ENCODE measurements around the gene FBLN1.
A peak's percentile ranks its signal among the peaks of the same experiment; 100 is the strongest.
"Not testable (repeated sequence)": the region's sequence is repeated elsewhere in the genome, so short reads cannot be mapped to it uniquely, and the experiment has no call there.

FBLN1 gene

DNA sequence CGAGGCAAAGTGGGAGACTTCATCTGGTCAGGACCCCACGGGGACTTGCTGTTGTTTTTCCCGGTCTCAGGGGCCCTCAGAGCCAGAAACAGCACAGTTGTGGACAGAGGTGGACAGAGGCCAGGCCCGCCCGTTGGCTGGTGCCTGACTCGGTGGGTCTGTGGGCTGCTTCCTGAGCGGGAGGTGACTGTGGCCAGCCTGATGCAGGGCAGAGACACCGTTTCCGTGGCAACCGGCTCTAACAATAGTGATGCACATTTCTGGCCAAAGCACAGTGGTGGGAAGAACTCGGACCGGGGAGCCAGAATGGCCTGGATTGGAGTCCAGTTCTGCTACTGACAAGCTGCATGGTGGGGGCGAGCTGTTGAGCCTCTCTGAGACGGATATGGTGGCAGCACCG is 110.3 kb downstream of the FBLN1 start:
- no peak for DNase-seq (ENCODE audit: low read depth)

DNA sequence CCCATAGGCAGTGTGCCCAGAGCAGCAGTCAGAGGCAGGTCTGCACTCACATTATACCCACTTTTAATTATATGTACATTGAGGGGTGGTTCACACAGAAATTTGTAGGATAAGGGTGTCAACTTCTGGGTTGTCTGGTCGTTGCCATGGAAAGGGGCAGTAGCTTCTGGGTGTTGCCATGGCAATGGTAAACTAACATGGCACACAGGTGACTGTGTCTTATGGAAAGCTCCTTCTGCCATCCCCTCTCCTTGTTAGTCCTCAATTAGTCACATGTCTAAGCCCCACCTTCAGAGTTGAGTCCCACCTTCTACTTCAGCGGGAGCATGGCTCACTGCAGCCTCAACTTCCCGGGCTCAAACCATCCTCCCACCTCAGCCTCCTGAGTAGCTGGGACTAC is 112.7 kb downstream of the FBLN1 start:
- DNase-seq (ENCODE audit: low read depth) = no peak

DNA sequence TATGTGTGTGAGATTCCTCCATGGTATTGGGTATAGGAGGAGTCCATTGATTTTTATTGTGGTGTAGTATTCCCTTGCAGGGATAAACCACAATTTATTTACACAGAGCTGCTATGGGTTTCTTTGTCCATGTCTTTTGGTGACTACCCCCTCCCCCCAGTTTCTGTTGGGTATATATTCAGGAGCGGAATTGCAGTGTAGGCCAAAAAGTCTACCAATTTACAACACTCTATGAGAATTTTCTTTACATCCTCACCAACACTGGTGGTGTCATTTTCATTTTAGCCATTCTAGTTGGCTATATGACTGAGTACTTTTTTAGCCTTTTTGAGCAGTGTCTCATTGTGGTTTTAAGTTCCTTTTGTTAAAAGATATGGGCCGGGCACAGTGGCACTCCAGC is 113.7 kb downstream of the FBLN1 start:
- DNase-seq (ENCODE audit: low read depth) = no peak

DNA sequence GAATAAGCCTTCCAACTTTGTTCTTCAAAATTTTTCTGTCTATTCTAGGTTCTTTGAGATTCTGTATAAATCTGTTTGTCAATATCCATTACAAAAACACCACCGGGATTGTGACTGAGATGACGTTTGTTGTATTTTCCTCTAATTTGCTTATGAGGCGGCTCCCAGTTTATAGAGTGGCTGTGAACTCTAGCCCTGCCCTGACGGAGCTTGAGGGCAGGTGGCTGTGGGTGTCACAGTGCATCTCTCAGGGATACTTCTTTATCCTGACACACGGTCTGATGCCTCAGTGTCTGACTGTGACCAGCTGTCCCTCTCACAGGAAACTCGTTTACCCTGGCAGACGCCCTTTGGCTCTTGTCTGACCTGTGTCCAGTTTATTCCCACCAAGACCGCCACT is 115.3 kb downstream of the FBLN1 start:
- DNase-seq (ENCODE audit: low read depth) = no peak

DNA sequence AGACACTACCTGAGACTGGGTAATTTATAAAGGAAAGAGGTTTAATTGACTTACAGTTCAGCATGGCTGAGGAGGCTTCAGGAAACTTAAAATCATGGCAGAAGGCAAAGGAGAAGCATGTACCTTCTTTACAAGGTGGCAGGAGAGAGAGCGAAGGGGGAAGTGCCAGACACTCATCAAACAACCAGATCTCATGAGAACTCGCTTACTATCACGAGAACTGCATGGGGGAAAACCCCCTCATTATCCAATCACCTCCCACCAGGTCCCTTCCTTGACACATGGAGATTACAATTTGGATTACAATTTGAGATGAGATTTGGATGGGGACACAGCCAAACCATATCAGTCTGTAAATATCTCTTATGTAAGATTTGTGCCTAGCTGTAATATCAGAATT is 118.0 kb downstream of the FBLN1 start:
- DNase-seq (ENCODE audit: low read depth) = no peak

DNA sequence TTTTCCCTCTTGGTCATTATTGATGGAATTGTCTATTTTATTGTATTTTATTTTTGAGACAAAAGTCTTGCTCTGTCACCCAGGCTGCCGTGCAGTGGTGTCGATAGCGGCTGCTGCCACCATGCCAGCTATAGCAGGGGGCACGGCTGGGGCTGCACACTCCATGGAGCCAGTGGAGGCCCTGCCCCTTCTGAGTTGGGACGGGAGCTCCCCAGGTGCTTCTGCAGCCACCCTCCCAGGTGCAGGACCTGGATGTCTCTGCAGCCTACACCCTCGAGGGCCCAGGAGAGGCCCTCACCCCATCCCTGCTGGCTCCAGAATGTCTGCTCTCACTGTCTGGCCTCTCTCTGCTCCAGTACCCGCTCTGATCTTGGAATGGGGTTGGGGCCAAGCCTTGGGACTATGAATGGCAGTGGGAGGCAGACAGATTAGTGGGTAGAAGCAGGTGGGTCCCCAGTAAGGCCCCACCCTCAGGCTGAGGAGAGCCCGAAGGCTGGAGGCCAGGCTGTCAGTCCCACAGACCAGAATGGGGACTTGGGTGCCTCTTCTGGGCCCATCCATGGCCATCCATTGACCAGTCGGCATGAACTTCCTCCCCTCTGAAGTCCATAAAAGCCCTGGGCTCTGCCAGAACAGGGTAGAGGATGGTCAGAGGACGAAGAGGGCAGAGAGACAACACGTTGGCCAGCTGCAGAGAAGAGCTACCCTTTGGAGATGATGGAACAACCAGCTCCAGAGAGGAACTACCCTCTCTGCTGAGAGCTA is 119.3 kb downstream of the FBLN1 start:
- no peak for DNase-seq (ENCODE audit: low read depth)

DNA sequence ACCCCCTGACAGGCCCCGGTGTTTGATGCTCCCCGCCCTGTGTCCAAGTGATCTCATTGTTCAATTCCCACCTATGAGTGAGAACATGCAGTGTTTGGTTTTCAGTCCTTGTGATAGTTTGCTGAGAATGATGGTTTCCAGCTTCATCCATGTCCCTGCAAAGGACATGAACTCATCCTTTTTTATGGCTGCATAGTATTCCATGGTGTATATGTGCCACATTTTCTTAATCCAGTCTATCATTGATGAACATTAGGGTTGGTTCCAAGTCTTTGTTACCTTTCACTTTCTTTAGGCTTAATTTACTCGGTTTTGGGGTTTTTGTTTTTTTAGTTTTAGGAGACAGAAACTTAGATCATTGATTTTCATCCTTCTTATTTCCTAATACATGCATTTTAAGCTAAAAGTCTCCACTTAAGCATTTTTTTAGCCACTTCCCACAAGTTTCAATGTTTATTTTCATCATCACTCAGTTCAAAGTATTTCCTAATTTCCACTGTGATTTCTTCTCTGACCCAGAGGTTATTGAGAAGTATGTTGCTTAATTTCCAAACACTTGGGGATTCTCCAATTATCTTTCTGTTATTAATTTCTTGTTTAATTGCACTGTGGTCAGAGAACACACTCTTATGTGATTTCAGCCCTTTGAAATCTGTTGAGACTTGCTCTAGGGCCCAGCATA is 120.9 kb downstream of the FBLN1 start:
- DNase-seq (ENCODE audit: low read depth) = not testable (repeated sequence)

DNA sequence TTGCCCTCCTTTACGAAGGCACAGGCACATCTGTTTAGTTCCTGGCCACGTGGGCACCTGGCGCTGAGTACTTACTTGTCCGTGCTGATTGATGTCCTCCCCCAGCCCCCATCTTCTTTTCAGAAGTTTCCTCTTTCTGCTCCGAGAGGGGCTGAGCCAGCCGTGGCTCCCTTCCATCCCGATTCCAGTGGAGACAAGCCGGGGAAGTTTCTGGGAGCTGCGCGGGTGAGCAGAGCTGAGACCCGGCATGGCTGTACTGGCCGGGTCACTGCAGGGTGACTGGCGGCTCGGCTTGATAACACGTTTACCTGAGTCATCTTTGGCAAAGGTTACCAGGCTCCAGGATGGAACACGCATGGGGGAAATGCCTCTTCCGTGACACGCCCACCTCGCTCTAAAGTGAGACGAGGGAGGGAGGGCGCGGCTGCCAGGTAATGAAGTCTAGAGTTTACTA is 123.5 kb downstream of the FBLN1 start:
- no peak for DNase-seq (ENCODE audit: low read depth)

DNA sequence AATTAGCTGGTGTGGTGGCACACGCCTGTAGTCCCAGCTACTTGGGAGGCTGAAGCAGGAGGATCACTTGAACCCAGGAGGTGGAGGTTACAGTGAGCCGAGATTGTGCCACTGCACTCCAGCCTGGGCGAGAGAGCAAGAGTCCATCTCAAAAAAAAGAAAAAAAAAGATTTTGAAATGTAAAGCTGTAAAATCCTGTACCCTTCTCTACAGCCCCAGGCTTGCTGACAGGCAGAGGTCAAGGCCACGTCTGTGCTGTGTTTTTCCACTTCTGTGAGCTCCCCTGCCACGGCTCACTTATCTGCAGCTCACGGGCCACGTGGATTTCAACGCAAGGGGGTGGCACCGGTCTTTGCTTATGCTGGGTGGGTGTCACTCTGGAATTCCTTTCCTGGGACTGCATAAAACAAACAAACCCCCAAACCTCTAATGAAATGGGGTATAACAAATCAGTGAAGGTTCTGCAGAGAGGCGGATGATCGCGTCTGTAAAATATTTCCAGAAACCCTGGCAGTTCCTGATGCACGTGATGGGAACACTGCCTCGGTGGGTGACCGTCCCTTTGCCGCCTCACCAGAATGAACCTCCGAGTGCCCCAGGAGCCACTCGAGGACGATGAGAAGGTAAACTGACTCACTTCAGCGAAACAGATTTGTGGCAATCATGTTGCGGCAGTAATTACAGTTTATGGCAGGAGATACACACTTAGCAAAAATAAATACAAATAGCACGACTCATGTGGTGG is 125.0 kb downstream of the FBLN1 start:
- no peak for DNase-seq (ENCODE audit: low read depth)

DNA sequence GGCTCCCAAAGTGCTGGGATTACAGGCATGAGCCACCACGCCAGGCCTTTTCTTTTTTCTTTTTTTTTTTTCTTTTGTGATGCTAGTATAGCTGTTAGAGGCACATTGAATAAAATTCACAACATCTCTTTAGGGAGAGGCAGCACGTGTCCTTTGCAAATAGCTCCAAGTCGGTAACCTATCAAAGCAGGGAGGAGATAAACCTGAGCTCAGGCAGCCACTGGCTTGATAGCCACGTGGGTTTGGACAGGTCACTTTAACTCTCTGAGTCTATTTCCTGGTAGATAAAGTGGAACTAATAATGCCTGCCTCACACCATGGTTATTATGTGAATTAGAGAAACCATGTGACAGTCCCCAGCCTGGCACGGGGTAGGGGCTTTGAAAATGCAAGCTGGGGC is 125.8 kb downstream of the FBLN1 start:
- no peak for DNase-seq (ENCODE audit: low read depth)

DNA sequence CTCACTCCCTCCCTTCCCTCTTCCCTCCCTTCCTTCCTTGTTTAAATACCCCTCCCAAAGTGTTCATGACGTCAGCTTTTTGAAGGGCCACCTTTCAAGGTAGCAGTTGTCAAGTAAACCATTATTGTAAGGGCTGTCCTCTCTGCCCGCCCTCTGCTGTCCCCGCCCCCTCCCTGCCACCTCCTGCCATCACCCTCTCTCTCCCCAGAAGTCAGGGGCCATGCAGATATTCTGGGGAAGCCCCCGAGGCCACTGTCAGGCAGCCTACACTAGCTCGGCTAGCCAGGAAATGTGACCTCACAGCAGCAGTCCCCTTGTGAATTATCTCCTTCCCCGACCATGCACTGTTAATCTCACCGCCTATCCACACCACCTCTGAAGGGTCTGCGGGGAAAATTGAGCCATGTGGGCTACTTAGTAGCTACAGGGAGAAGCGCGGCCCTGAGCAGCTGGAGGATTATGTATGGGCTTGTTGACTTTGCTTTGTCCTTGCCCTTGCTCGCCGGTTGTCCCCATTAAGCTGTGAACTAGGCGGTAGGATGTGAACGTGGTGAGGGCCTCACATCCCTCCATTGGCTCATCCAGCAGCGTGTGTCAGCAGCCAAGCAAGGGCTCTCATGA is 126.9 kb downstream of the FBLN1 start:
- DNase-seq (ENCODE audit: low read depth) = no peak

DNA sequence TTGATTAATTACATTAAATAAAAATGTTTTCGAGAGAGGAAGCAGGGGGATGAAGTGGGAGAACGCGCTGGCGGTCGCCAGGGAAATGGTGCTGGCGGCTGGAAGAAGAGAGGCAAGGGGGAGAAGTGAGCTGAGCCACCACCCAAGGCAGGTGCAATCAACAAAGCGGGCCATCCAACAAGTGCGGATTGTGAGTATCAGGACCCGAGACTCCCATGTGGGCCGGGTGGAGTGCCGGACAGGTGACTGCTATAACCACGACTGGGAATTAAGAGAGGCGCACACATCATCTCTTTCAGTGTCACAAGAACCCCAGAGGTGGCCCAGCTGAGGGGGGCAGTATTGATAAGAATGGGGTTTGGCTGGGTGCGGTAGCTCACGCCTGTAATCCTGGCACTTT is 127.8 kb downstream of the FBLN1 start:
- DNase-seq (ENCODE audit: low read depth) = no peak

DNA sequence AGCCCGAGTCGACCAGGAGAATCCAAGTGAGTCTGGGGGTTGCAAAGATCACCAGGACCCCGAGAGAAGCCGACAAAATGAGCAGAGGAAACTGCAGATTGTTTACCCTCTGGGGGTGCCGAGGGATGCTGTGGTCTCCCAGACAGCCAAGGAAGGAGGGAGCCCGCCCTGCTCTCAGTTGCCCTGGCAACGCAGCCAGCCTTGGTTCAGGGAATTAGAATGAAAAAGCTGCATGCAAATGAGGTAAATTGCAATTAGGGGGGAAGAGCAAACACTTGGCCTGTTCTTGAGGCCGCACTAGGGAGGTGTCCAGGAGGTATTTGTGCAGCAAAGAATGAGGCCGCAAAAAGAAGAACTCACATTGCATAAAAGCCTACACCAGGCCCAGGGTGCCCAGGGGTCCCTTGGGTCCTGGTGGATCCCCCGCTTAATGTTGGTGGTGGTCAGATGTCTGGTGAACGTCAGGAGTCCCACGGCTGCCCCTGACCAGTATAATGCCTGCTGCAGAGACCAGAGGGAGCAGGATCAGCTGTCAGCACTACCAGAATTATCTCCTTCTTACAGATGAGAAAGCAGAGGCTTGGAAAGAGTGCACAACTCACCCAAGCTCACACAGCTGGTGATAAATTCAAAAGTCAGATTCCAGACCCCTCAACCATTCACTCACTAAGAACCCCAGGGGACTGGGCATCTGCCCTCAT is 128.6 kb downstream of the FBLN1 start:
- DNase-seq (ENCODE audit: low read depth) = no peak

DNA sequence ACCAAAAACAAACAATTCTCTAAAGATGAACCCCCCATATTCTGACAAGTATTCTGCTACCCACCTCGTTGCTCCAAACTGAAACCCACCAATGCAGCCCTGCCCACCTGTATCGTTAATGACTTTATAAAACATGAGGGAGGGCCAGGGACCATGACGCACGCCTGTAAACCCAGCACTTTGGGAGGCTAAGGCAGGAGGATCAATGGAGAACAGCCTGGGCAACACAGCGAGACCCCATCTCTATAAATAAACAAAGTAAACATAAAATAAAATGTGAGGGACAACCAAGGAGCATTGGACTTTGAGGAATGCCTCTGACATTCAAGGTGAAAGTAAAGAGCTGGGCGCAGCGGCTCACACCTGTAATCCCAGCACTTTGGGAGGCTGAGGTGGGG is 129.2 kb downstream of the FBLN1 start:
- no peak for DNase-seq (ENCODE audit: low read depth)

DNA sequence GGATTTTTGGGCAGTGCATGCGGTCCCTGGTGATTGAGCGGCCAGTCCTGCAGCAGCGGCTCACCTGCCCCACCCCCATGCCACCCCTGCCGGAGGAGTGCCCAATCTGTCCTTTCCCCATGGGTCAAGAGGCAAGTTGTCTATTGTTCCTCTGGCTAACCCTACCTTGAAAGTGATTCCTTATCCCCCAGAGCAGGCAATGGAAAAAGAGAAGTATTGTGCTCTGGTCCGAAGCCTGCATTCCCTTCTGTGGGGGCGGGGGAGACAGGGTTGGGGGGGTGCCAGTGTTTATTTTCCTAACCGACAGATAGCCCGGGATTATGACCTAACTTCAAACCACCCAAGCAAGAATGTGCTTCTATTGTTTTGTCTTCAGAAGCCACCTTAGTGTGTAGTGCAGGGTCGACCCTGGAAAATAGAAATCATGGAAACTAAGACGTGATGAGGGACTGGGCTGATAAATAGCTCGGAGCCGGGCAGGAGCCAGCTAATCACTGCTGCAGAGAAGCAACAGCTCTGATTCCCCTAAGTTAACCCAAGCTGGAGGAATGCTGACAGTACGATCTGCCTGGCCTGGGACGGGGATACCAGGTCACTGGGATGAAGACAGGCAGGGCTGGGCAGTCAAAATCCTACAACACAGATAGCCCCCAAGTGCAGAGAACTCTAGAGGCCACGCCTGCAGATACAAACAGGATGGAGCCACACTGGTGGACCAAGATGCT is 130.3 kb downstream of the FBLN1 start:
- no peak for DNase-seq (ENCODE audit: low read depth)

DNA sequence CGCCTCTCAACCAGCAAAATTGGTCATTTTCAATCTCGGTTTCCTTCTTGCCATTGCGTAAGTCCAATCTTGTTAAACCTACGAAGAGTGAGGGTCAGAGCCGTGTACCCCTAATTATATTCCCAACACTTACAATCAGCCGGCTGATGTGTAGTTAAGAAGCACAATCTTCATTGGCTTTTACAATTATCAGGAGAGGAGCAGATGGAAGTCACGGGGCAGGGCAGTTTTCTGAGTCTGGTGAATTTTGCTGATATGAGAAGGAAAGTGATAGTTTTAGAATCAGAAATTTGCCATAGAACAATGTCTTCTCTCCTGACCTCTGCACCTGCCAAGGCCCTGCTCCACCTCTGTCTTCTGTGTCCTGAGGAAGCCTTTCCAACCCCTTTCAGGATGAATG is 134.0 kb downstream of the FBLN1 start:
- no peak for DNase-seq (ENCODE audit: low read depth)

DNA sequence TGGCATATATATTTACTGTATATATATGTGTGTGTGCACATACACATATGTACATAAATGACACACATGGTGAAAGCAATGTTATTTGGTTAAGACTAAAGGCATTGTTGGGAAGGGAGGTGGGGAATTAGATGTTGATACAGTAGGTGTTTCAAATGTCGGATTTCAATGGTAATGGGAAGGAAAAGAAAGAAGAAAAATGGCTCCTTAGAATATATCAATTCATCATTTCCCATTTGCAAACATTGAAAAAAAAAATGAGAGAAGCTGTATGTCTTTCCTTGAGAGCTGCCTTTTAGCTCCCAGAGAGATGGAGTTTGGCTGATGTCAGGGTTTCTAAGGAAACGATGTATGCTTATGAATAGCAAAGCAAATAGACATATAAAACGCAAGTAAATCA is 135.5 kb downstream of the FBLN1 start:
- no peak for DNase-seq (ENCODE audit: low read depth)

DNA sequence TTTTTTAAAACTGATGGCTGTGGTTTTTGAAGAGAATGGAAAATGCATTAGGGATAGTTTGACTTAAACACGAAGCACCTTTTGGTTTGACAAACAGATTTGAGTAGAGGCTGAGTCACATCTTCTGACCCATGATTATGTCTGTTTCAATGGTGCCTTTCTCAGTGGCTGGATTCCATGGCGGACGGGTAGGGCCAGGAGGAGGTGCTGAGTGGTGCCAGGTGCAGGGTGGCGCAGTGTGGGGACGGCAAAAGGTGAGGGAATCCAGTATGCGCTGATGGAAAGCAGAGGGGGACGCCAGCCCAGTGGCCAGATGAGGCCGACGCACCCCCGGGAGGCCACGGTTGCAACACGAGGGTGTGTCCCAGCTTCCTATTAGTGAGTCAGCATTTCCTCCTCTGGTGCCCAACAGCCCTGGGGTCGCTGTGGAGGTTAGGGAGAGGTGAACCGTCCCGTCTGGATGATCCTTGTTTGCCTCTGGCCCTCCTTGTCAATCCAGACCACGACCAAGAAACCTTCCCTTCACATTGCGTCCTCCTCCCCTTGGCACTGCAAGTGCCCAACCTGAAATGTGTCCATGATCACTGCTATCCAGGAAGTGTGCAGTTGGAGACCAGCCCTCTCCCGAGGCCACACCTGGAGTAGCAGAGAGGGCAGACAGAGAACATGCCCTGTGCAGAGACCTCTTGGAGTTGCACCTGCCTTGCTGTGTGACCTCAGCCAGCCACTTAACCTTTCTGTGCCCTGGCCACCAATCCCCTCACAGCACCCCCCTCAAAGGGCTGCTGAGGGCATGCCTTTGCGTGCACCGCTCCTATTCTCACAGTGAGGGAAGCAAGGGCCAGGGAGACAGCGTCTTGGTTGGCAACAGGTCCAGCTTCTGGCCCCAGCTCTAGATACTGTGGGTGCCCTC is 136.4 kb downstream of the FBLN1 start:
- peak; percentile 75 for DNase-seq (ENCODE audit: low read depth)

DNA sequence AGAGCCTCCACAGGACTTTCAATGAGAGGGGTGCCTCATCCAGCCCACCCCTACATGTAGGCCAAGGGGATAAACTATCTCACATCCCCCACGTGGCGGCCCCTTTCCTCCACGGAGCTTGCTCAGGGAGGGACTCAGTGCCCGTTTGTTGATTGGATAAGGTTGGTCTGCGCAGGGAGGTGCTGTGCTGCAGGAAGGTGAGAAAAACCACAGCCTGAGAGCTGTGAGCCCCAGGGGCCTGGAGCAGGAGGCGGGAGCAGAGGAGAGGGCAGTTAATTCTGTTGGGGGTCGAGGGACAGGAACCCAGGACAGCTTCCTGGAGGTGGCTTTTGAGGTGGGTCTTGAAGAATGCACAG is 137.0 kb downstream of the FBLN1 start:
- DNase-seq (ENCODE audit: low read depth) = no peak

DNA sequence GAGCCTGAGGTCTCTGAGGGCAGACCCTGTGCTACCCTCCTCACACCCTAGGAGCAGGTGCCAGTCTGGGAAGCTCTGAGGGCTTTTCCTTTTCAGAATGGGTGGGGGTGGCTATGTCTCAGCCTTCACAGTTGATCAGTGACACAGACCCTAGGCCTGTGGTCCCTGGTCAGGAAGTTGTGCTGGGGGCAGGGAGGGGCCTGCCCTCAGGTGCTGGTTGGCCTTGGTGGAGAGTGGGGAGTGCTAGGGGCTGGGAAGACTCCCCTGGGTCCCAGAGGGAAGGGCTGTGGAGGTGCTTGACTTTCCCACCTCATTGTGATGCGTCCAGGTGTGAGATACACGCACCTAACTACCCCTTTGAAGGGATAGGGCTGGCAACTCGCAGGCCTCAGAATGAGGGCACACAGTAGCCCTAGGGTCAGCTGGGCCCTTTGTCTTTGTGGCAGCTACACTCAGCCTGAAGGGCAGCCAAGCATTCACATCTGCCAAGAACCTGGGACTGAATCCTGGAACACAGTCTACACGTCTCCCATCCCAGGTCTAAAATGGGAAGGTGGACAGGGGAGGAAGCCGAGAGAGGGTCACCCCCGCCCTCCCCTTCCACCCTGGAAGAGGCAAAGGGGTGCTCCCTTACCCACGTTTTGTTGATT is 137.7 kb downstream of the FBLN1 start:
- no peak for DNase-seq (ENCODE audit: low read depth)

Measured in iris pigment epithelial cell (primary cell).